Esophagus squamous epithelium (tissue), 5 donors: ENCODE data around the gene AP4B1. TPM values are rescaled to one million over a fixed set of nuclear protein-coding genes. Genes with fewer than 3 reads are reported as not detected.

Source experiments
- DNase-seq: peaks from one replicate; lab custom pipeline; 2025; lab: John Stamatoyannopoulos, UW
- H3K27ac ChIP-seq, 4 donors: fragments of 200-600 bp; sonication (generic); one replicate each; pipeline ENCODE4 v1.5.1; 2016 to 2019; ENCODE audit warnings: mild to moderate bottlenecking in 1 of 4
- H3K27me3 ChIP-seq, 4 donors: fragments of 200-600 bp; sonication (generic); 1 replicate in 3 of 4; 2 replicates in 1 of 4; pipeline versions ENCODE4 v1.5.1 to v1.6.0; 2017 to 2021; ENCODE audit warnings: antibody characterized with exemption in 1 of 4
- H3K36me3 ChIP-seq, 3 donors: fragments of 200-600 bp; sonication (generic); one replicate each; pipeline ENCODE4 v1.5.1; 2016 to 2019
- H3K4me1 ChIP-seq, 3 donors: fragments of 200-600 bp; sonication (generic); one replicate each; pipeline ENCODE4 v1.5.1; 2017 to 2019
- H3K4me3 ChIP-seq, 4 donors: fragments of 200-600 bp; sonication (generic); 1 replicate in 3 of 4; 2 replicates in 1 of 4; pipeline ENCODE4 v1.5.1; 2016 to 2019; ENCODE audit warnings: mild to moderate bottlenecking in 2 of 4, moderate library complexity in 1 of 4
- H3K9me3 ChIP-seq, 3 donors: fragments of 200-600 bp; sonication (generic); one replicate each; pipeline ENCODE4 v1.5.1; 2016 to 2019
- POLR2A ChIP-seq, 4 donors: fragments of 450-650 bp; IDR thresholded peaks; one replicate each; pipeline ENCODE4 v1.6.1; 2017; ENCODE audit warnings: antibody characterized with exemption in 4 of 4, mild to moderate bottlenecking in 4 of 4, moderate library complexity in 3 of 4
- WGBS, 2 donors: methylation state at CpG; one replicate each; pipeline ENCODE4 v1.1.5; 2018; 5-methylcytosine and 5-hydroxymethylcytosine counted together
- intact Hi-C: fragments of 100-400 bp; cut with DNase I; formaldehyde crosslinking; loops from one replicate; pipeline ENCODE4 v1.15.0; 2022
- total RNA-seq, 4 donors: library from RNA; depleted of rRNA; stranded (reverse); fragments of >200 nt; gene quantifications; one replicate each; pipeline ENCODE4 v1.1.0, GENCODE V29; 2016
- TF ChIP-seq, protein P1 (sequence below), 6 experiments: fragments of 450-650 bp in 4 of 6; fragments of 200-600 bp in 2 of 6; sonication (generic) in 2 of 6; IDR thresholded peaks; one replicate each; pipeline ENCODE4 v1.5.1; 2016 to 2019; ENCODE audit warnings: antibody characterized with exemption in 6 of 6, mild to moderate bottlenecking in 4 of 6, moderate library complexity in 4 of 6
- donor health status: DM: yes; HTN: yes; CAD: no.

The AP4B1 gene
- total RNA-seq, 4 donors from 2014 or later: 8.2 to 15.3 (median 11.5) TPM

DNA sequence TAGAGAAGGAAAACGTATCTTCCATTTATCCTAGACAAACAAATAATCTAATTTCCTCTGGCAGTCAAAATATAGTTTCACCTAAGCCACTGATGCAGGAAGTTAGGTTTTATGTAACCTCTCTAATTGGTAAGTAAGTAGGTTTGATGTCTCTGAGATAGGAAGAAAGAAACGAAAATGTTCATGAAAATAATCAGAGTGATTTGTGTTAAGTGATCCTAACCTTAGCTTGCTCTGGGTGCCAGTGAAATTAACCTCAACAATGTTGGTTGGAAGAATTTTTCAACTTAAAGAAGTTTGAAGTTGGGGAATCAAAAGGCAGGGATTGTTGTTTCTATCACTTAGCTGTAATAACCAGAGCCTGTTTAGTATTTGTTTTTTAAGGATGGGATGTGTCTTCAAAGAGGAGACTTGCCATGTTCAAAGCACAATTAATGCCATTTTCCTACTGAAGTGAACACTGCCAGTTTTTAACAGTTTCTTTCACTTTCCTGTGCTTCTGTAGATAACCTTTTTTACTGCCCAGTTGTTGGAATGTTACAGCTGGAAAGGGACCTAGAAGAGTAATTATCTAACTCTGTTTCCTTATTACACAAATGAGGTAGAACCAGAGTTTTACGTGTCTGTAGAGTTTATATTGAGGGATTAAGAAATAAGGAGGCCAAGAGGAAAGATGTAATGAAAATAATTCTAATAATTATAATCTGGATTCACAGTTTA is 42.9 kb upstream of the AP4B1 start:
- Histone ChIP-seq H3K4me3 (peak overlapping the region in 1 of 4 donors; percentile 1), H3K4me1 (peaks cover 0 to 57% (median 29%) of the 10 kb centered on the region in 3 donors), H3K27ac (peak overlapping the region; percentile 22 to 62 (median 53)), H3K9me3 (no peaks in the 10 kb centered on the region), H3K27me3 (no peaks in the 10 kb centered on the region), H3K36me3 (peaks cover 0 to 27% (median 0%) of the 10 kb centered on the region in 3 donors)
- TF ChIP-seq, protein P1, sequence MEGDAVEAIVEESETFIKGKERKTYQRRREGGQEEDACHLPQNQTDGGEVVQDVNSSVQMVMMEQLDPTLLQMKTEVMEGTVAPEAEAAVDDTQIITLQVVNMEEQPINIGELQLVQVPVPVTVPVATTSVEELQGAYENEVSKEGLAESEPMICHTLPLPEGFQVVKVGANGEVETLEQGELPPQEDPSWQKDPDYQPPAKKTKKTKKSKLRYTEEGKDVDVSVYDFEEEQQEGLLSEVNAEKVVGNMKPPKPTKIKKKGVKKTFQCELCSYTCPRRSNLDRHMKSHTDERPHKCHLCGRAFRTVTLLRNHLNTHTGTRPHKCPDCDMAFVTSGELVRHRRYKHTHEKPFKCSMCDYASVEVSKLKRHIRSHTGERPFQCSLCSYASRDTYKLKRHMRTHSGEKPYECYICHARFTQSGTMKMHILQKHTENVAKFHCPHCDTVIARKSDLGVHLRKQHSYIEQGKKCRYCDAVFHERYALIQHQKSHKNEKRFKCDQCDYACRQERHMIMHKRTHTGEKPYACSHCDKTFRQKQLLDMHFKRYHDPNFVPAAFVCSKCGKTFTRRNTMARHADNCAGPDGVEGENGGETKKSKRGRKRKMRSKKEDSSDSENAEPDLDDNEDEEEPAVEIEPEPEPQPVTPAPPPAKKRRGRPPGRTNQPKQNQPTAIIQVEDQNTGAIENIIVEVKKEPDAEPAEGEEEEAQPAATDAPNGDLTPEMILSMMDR (IDR thresholded peaks at IDR 0.05): no peak
- TF ChIP-seq POLR2A (IDR thresholded peaks at IDR 0.05): no peak
- intact Hi-C loops: no loop called here
- no peak for DNase-seq
- WGBS, 2 donors: 19 to 23% methylated on average over 3 of the region's 3 CpGs

DNA sequence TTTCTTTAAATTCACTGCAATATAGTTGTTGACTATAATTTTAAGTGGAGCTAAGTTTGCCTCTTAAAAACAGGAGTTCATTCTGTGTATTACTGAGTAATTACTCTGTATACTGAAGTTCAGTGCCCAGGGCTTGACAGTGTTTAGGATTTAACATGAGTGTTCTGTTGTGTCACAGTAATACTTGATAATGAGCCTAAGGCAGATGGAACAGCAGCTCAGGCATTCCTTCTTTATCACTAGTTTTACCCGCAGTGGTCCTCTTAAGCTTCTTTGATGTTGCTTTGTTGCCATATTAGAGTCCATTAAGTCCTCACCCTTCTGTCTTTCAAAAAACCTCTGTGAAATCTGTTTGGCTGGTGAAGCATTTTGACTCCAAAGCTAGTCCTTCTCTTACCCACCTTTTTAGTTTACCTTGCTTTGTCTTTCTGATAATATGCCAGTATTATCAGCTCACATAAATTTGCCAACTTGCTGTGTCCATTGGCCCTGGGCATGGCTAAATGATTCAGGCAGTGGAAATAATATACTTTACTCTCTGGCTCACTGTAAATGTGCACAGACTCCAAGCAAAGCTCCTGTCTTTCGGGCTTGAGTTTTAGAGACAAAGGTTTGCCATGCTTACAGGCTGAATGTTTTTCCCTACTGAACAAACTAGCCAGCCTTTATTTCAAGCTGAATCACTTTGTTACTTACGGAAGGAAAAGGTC is 42.2 kb upstream of the AP4B1 start:
- TF ChIP-seq POLR2A (IDR thresholded peaks at IDR 0.05): no peak
- TF ChIP-seq, protein P1 (IDR thresholded peaks at IDR 0.05): no peak
- Histone ChIP-seq H3K4me3 (peak overlapping the region in 1 of 4 donors; percentile 1), H3K9me3 (no peaks in the 10 kb centered on the region), H3K4me1 (peaks cover 0 to 50% (median 29%) of the 10 kb centered on the region in 3 donors), H3K27me3 (no peaks in the 10 kb centered on the region), H3K36me3 (peaks cover 3 to 34% (median 6%) of the 10 kb centered on the region in 3 donors), H3K27ac (peak overlapping the region; percentile 22 to 62 (median 53))
- no peak for DNase-seq
- 31 to 36% methylated on average over 3 of the region's 3 CpGs for whole genome bisulfite sequencing, 2 donors
- intact Hi-C loops: no loop called here

DNA sequence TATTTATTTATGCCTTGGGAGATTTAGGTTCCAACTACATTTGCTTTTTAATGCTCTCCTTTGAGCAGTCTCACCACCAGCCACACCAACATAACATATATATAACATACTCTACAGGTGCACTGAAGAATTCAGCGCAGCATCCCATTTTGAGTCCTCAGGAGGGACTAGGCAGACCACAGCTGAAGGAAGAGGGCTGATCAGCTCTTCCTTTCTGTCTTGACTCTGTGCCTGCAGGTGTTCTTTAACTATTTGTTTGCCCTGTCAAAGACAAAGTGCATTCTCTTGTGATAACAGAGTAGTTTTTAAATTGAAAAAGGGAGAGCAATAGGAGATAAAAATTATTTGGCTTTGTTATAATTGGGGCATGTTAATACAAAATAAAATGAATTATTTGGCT is 41.5 kb upstream of the AP4B1 start:
- H3K9me3 ChIP-seq: no peaks in the 10 kb centered on the region
- no peaks in the 10 kb centered on the region for H3K27me3 ChIP-seq
- H3K27ac ChIP-seq: no peak overlapping the region
- H3K36me3 ChIP-seq: peaks cover 3 to 41% (median 8%) of the 10 kb centered on the region in 3 donors
- H3K4me1 ChIP-seq: peaks cover 0 to 48% (median 29%) of the 10 kb centered on the region in 3 donors
- TF ChIP-seq, protein P1 (IDR thresholded peaks at IDR 0.05): no peak
- TF ChIP-seq POLR2A (IDR thresholded peaks at IDR 0.05): no peak
- H3K4me3 ChIP-seq: no peak overlapping the region
- no peak for DNase-seq
- WGBS, 2 donors: 69 to 100% methylated on average over 1 of the region's 1 CpG
- intact Hi-C loops: no loop called here

DNA sequence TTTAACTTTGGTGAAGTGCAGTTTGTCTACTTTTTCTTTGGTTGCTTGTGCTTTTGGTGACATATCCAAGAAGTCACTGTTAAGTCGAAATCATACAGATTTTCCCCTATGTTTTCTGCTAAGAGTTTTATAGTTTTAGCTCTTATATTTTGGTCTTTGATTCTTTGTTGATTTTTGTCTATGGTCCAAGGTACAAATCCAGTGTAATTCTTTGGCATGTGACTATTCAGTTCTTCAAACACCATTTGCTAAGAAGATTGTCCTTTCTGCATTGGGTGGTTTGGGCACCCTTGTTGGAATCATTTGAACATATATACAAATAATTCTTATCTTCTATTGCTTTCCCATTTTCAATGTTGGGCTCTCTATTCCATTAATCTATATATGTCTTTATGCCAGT is 40.7 kb upstream of the AP4B1 start:
- H3K27me3 ChIP-seq: no peaks in the 10 kb centered on the region
- DNase-seq: no peak
- 94 to 100% methylated on average over 1 of the region's 1 CpG for WGBS, 2 donors
- no peak overlapping the region for H3K4me3 ChIP-seq
- H3K36me3 ChIP-seq: peaks cover 3 to 49% (median 8%) of the 10 kb centered on the region in 3 donors
- intact Hi-C loops: no loop called here
- no peak for TF ChIP-seq POLR2A (IDR thresholded peaks at IDR 0.05)
- TF ChIP-seq, protein P1 (IDR thresholded peaks at IDR 0.05): no peak
- H3K4me1 ChIP-seq: peaks cover 0 to 53% (median 29%) of the 10 kb centered on the region in 3 donors
- no peaks in the 10 kb centered on the region for H3K9me3 ChIP-seq
- H3K27ac ChIP-seq: no peak overlapping the region
